ENCODE results near the gene SEZ6L.

The SEZ6L gene

DNA sequence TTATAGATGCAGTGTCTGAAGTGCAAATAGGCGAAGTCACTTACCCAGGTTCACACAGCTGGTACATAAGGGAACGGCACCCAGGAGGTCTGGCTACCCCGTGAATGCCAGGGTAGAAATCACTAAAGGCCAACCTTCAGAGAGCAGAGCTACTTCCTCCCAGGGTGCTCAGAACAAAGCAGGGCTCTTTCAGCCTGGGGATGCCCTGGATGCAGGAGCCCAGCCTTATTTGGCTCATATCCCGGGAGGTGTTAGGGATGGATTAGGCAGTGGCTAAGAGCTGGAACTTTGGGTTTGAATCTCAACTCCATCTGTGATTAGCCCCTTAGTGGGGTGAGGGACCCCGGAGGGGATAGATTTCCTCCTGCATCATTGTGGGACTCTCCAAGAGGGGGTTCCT is 226.7 kb downstream of the SEZ6L start:
- no peak for TF ChIP-seq ZBTB7A (IDR thresholded peaks at IDR 0.05; ENCODE audit: low read depth)
- TF ChIP-seq TAF1 (IDR thresholded peaks at IDR 0.05; ENCODE audit: low read depth), result no peak
- no peak for TF ChIP-seq TCF12 (IDR thresholded peaks at IDR 0.05; ENCODE audit: low read depth)
- TF ChIP-seq, protein P1, sequence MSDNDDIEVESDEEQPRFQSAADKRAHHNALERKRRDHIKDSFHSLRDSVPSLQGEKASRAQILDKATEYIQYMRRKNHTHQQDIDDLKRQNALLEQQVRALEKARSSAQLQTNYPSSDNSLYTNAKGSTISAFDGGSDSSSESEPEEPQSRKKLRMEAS (IDR thresholded peaks at IDR 0.05), result no peak
- no peak for TF ChIP-seq EGR1 (IDR thresholded peaks at IDR 0.05)
- no peak for TF ChIP-seq TEAD4 (IDR thresholded peaks at IDR 0.05)
- no peak for TF ChIP-seq FOXM1 (IDR thresholded peaks at IDR 0.05; ENCODE audit: borderline replicate concordance, low read depth)
- TF ChIP-seq, protein P2, sequence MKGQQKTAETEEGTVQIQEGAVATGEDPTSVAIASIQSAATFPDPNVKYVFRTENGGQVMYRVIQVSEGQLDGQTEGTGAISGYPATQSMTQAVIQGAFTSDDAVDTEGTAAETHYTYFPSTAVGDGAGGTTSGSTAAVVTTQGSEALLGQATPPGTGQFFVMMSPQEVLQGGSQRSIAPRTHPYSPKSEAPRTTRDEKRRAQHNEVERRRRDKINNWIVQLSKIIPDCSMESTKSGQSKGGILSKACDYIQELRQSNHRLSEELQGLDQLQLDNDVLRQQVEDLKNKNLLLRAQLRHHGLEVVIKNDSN (IDR thresholded peaks at IDR 0.05), result no peak
- TF ChIP-seq CEBPB (IDR thresholded peaks at IDR 0.05), result no peak
- TF ChIP-seq EP300 (IDR thresholded peaks at IDR 0.05; ENCODE audit: borderline replicate concordance), result no peak
- TF ChIP-seq RAD21 (IDR thresholded peaks at IDR 0.05; ENCODE audit: low read depth), result no peak
- no peak for TF ChIP-seq YY1 (IDR thresholded peaks at IDR 0.05; ENCODE audit: low read depth)
- TF ChIP-seq CREB1 (IDR thresholded peaks at IDR 0.05; ENCODE audit: low read depth), result no peak
- TF ChIP-seq, protein P3, sequence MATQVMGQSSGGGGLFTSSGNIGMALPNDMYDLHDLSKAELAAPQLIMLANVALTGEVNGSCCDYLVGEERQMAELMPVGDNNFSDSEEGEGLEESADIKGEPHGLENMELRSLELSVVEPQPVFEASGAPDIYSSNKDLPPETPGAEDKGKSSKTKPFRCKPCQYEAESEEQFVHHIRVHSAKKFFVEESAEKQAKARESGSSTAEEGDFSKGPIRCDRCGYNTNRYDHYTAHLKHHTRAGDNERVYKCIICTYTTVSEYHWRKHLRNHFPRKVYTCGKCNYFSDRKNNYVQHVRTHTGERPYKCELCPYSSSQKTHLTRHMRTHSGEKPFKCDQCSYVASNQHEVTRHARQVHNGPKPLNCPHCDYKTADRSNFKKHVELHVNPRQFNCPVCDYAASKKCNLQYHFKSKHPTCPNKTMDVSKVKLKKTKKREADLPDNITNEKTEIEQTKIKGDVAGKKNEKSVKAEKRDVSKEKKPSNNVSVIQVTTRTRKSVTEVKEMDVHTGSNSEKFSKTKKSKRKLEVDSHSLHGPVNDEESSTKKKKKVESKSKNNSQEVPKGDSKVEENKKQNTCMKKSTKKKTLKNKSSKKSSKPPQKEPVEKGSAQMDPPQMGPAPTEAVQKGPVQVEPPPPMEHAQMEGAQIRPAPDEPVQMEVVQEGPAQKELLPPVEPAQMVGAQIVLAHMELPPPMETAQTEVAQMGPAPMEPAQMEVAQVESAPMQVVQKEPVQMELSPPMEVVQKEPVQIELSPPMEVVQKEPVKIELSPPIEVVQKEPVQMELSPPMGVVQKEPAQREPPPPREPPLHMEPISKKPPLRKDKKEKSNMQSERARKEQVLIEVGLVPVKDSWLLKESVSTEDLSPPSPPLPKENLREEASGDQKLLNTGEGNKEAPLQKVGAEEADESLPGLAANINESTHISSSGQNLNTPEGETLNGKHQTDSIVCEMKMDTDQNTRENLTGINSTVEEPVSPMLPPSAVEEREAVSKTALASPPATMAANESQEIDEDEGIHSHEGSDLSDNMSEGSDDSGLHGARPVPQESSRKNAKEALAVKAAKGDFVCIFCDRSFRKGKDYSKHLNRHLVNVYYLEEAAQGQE (IDR thresholded peaks at IDR 0.05; ENCODE audit: low read depth), result no peak
- TF ChIP-seq NFIC (IDR thresholded peaks at IDR 0.05), result no peak

DNA sequence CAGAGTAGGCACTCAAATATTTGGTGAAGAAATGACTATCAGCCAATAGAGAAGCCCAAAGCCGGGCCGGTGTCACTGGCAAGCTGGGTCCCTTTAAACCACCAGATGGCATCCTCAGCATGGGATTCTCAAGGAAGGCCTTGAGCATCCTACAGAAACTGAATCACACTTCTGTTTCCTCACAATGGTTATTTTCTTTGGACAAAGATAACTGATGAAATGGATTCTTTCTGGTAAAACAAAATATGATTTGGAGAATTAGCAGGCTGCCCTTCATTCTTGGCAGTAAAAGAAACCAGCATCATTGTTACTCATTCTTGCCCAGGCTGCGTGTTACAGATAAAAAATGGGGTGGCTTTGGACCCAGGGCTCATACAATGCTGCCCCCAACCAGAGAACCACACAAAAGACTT is 229.5 kb downstream of the SEZ6L start:
- TF ChIP-seq ZBTB7A (IDR thresholded peaks at IDR 0.05; ENCODE audit: low read depth) (no peak), RAD21 (IDR thresholded peaks at IDR 0.05; ENCODE audit: low read depth) (peak; percentile 77)

DNA sequence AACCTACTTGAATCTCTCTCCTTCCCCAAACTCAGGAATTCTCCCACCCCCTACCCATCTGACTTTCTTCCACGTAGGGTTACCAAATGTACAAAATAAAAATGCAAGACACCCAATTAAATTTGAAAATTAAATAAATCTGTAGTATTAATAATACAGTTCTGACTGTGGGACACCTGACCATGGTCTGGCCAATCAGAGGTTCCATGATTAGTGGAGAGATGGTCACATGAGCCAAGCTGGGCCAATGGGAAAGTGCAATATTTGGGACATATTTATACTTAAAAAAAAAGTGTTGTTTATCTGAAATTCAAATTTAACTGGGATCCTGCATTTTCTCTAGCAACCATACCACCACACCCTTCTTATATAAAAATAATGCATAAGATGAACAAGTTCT is 230.0 kb downstream of the SEZ6L start:
- TF ChIP-seq, protein P3 (IDR thresholded peaks at IDR 0.05; ENCODE audit: low read depth), result no peak
- no peak for TF ChIP-seq EP300 (IDR thresholded peaks at IDR 0.05; ENCODE audit: borderline replicate concordance)
- TF ChIP-seq, protein P2 (IDR thresholded peaks at IDR 0.05), result peak; percentile 61
- no peak for TF ChIP-seq TEAD4 (IDR thresholded peaks at IDR 0.05)
- TF ChIP-seq EGR1 (IDR thresholded peaks at IDR 0.05), result no peak
- TF ChIP-seq NFIC (IDR thresholded peaks at IDR 0.05), result no peak
- TF ChIP-seq RAD21 (IDR thresholded peaks at IDR 0.05; ENCODE audit: low read depth), result no peak
- TF ChIP-seq TCF12 (IDR thresholded peaks at IDR 0.05; ENCODE audit: low read depth), result no peak

DNA sequence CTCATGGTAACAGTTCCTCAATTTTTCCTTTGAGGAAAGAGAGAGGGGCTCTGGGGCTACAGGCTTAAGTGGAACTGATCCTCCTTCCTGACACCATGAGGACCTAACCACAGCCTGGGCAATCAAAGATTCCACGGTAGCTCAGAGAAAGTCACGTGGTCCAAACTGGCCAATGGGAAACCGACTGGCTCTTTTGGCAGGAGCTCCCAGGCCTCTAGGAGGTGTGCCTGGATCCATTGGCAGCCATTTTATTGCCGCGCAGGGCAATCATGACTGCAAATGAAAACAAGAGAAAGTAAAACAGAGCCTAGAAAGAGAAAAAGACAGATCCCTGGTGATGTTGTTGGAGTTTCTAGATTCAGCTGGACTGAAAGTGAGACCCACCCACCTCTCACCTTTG is 232.5 kb downstream of the SEZ6L start:
- no peak for TF ChIP-seq EGR1 (IDR thresholded peaks at IDR 0.05)
- TF ChIP-seq, protein P2 (IDR thresholded peaks at IDR 0.05), result peak; percentile 60

DNA sequence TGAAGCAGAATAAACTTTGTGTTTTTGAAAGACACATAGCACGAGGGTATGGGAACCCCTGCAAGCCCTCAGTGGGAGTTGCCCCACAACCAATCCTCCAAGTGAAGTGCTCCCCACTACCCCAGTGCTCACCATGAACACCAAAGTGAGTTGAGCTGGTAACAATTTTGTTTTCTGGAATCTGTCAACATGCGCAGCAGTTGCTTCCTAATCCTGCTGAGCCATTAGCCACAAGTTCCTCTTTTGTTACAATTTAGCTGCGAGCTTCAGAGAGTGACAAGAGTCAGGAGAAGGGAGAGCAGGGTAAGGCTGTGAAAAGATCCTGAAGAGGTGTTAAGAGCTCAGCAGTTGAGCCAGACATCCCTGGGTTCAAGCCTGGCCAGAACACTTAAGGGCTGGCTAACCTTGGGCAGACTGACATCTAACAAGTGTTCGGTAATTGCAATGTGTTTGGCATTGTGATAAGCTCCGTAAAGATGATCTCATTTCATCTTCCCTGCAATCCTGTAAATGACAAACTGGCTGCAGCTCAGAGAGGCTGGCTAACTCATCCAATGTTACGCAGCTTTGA is 235.7 kb downstream of the SEZ6L start:
- no peak for TF ChIP-seq RAD21 (IDR thresholded peaks at IDR 0.05; ENCODE audit: low read depth)
- TF ChIP-seq EP300 (IDR thresholded peaks at IDR 0.05; ENCODE audit: borderline replicate concordance), result no peak
- TF ChIP-seq, protein P2 (IDR thresholded peaks at IDR 0.05), result no peak
- no peak for TF ChIP-seq EGR1 (IDR thresholded peaks at IDR 0.05)
- no peak for TF ChIP-seq CREB1 (IDR thresholded peaks at IDR 0.05; ENCODE audit: low read depth)
- TF ChIP-seq FOXM1 (IDR thresholded peaks at IDR 0.05; ENCODE audit: borderline replicate concordance, low read depth), result no peak
- TF ChIP-seq, protein P1 (IDR thresholded peaks at IDR 0.05), result no peak
- TF ChIP-seq NFIC (IDR thresholded peaks at IDR 0.05), result no peak
- no peak for TF ChIP-seq TCF12 (IDR thresholded peaks at IDR 0.05; ENCODE audit: low read depth)
- TF ChIP-seq TEAD4 (IDR thresholded peaks at IDR 0.05), result no peak
- TF ChIP-seq, protein P3 (IDR thresholded peaks at IDR 0.05; ENCODE audit: low read depth), result no peak
- TF ChIP-seq CEBPB (IDR thresholded peaks at IDR 0.05), result no peak
- TF ChIP-seq ZBTB7A (IDR thresholded peaks at IDR 0.05; ENCODE audit: low read depth), result no peak
- TF ChIP-seq TAF1 (IDR thresholded peaks at IDR 0.05; ENCODE audit: low read depth), result no peak
- no peak for TF ChIP-seq YY1 (IDR thresholded peaks at IDR 0.05; ENCODE audit: low read depth)
